Ecto neural progenitor cell (in vitro differentiated cells): ENCODE results near the gene SYTL1.
"Not testable (repeated sequence)": the region's sequence is repeated elsewhere in the genome, so short reads cannot be mapped to it uniquely, and the experiment has no call there.

ENCODE experiments used
- DNase-seq: peaks from one replicate; pipeline ENCODE4 v3.0.0-alpha.2; 2018; ENCODE audit warnings: low spot score

The SYTL1 gene

GRCh38 chr1:27384797-27385196 lies 43.0 kb downstream of the SYTL1 start:
- DNase-seq = not testable (repeated sequence)

- DNase-seq = peak; percentile 70
These were observed 46.6 kb downstream of the SYTL1 start for GRCh38 chr1:27388337-27389005.

GRCh38 chr1:27391511-27392095 lies 49.8 kb downstream of the SYTL1 start:
- peak; percentile 67 for DNase-seq

- DNase-seq = peak; percentile 94
These were observed 50.4 kb downstream of the SYTL1 start, which contains the start of gene GPR3 for GRCh38 chr1:27392096-27392777. Gene GPR3, plus strand, starts transcription at chr1:27392622. Its CDS starts 1,177 bp downstream, at chr1:27393799.

GRCh38 chr1:27392778-27393635 lies 51.2 kb downstream of the SYTL1 start:
- peak; percentile 57 for DNase-seq

- DNase-seq = no peak
These were observed 51.9 kb downstream of the SYTL1 start for GRCh38 chr1:27393641-27394281.

GRCh38 chr1:27394282-27394658 lies 52.4 kb downstream of the SYTL1 start:
- DNase-seq = no peak

- no peak for DNase-seq
These were observed 53.1 kb downstream of the SYTL1 start for GRCh38 chr1:27394925-27395324.

- peak; percentile 89 for DNase-seq
These were observed 53.8 kb downstream of the SYTL1 start for GRCh38 chr1:27395441-27396195.

- DNase-seq = no peak
These were observed 55.3 kb downstream of the SYTL1 start for GRCh38 chr1:27397110-27397509.

GRCh38 chr1:27397749-27398148 lies 55.9 kb downstream of the SYTL1 start:
- DNase-seq = no peak

GRCh38 chr1:27398405-27399149 lies 56.8 kb downstream of the SYTL1 start:
- no peak for DNase-seq

GRCh38 chr1:27399251-27400025 lies 57.6 kb downstream of the SYTL1 start:
- DNase-seq = no peak

- no peak for DNase-seq
These were observed 58.5 kb downstream of the SYTL1 start for GRCh38 chr1:27400082-27400962.

- DNase-seq = no peak
These were observed 59.1 kb downstream of the SYTL1 start for GRCh38 chr1:27400963-27401341.

- DNase-seq = peak; percentile 59
These were observed 60.5 kb downstream of the SYTL1 start for GRCh38 chr1:27402349-27402754.

GRCh38 chr1:27403065-27403726 lies 61.4 kb downstream of the SYTL1 start:
- peak; percentile 58 for DNase-seq
